SK-MEL-5 (cell line): ENCODE data around the gene GBGT1. TPM values are rescaled to one million over a fixed set of nuclear protein-coding genes. Genes with fewer than 3 reads are reported as not detected.

ENCODE experiments used
- DNase-seq: peaks from one replicate; pipeline ENCODE4 v3.0.0-alpha.2; 2016; ENCODE audit warnings: low read depth, low spot score
- in situ Hi-C: cut with HindIII; loops from 2 replicates; pipeline ENCODE4 v1.10.0; 2016; ENCODE audit warnings: low sequenced_read_pairs, high pct_unique_total_duplicates, low pct_unique_long_range_greater_than_20kb
- total RNA-seq: library from RNA; depleted of rRNA; stranded (reverse); fragments of >200 nt; shearing (Covaris generic); gene quantifications from 2 replicates; pipeline ENCODE4 v1.2.3, GENCODE V29; 2014

Gene GBGT1
- total RNA-seq, 1 experiment from 2014 or later = not detected

DNA sequence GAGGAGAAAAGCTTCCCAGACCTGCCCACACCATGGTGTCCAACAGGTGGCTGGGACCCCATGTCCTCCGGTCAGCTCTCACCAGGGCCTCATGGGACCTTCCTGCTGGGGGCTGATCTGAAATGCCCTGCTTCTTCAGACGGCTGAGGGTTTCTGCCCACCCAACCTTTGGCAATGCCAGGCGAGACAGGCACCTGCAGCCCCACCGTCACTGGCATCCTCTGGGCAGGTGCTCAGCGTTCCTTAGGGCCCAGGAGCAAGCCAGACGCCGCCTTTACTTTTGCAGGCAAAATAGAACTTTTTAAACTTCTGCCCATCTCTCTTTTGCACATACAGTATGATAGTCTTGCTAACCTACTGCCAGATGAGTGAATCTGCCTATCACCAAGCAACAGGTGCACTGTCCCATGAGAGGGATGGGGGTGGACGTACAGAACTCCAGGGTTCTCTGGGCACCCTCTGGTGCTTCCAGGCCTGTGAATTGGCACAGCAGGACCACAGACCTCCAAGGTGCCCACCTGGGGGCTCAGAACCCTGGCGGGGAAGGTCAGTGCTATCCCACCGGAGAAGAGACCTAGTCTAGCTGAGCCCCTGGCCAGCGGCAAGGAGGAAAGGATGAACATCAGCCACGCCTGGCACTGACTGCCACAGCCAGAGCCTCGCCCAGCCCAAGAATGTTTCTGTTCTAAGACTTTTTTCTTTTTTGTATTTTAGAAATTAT, 37.9 kb upstream of the GBGT1 start:
- no peak for DNase-seq
- in situ Hi-C loops = no loop called here

DNA sequence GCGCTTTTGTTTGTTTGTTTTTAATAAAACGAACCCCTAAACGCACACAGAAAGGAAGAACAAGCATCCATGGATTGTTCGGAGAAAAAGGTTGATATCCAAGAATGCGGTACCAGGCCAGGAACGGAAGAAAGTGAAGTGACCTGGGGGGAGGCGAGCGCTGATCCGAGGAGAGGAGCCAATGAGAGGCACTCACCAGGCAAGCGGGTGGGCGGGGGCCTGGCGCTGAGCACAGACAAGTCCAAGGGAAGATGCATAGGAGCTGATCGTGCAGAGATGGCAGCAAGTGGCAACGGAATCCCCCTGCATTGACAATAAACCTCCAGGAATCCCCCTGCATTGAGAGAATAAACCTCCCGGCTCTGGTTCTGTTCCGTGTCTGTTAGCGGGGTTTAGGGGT, 36.9 kb upstream of the GBGT1 start:
- in situ Hi-C loops = no loop called here
- DNase-seq = no peak

DNA sequence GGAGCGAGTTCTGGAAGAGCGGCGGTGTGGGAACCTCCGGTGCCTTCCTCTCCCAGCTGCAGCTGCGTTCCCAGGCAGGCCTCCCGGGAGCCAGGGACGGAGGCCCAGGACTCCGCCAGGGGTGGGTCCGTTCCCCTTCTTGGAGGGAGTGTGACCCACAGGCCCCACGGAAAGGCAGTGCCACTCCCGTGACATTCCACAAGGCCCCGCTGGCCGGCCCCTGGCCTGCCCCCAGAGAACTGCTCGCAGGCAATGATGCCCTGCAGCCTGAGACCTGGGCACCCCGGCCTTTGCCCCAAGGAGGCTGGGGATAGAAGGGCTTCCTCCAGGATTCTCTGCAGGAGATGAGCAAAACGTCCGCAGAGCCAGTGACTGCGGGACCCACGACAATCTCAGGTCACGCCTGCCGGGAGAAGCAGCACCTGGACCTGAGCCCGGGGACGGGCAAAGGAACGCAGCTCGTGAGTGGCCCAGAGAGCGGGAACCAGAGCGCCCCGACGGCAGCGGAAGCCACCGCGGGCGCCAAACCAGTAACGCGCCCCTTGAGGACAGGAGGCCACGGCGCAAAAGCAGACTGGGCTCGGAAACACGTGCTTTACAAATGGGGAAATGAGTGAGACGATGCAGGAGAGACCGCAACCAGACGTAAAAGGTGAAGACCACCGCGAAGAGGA, 36.1 kb upstream of the GBGT1 start:
- in situ Hi-C loops = no loop called here
- DNase-seq = no peak

DNA sequence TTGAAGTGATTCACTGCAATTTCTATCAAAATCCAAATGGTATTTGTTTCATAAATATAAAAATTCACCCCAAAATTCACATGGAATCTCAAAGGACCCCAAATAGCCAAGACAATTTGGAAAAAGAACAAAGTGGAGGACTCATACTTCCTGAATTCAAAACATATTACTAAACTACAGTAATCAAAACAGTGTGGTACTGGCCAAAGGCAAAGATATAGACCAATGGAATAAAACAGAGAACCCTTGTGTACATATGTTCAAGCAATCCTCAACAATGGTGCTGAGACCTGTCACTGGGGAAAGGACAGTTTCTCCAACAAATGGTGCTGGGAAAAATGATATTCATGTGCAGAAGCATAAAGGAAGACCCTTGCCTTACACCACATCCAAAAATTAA, 31.3 kb upstream of the GBGT1 start:
- DNase-seq = no peak
- in situ Hi-C loops = no loop called here

DNA sequence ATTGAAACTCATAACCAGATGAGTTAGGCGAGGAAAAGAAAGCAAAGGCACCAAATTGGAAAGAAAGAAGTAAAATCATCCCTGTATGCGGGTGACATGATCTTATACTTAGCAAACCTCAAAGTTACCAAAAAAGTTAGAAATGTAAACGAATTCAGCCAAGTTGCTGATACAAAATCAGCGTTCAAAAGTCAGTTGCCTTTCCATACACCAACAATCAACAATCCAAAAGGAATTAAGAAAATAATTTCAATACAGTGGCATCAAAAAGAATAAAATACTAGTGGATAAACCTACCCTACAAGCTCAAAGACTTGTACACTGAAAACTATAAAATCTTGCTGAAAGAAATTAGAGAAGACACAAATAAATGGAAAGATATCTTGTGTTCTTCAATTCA, 30.9 kb upstream of the GBGT1 start:
- in situ Hi-C loops = no loop called here
- DNase-seq = no peak

DNA sequence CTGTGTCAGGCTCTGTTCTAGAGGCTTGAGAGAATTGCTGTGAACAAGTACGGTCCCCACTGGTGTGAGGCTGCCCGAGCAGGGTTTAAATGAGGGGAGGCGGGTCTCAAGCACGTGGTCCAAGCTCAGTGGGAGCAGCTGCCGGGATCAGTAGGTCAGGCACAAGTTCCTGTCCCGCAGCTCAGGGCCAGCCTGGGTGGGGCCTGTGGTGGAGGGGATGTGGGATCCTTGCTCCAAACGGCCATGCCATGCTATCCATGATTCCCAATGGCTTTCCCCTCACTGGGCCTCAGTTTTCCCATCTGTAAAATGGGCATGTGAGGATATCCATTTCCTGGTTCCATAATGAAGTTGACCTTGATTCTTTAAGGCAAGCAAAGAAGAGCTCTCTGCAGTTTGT, 28.3 kb upstream of the GBGT1 start:
- DNase-seq = no peak

DNA sequence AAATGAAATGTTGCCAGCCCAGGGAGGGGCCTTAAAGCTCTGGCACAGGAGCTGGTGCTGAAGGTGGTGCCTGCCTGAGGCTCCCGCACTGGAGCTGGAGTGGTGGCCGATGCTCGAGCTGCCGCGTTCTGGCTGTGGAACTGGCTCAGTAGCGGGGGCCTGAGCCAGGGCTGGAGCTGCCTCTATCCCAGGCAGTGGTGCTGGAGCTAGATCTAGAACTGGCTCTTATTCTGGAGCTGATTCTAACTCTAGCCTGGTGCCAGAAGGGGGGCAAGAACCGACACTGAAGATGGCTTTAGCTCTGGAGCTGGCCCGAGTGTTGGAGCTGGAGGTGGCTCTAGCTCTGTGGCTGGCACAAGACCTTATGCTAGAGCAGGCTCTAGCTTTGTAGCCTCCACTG, 26.1 kb upstream of the GBGT1 start:
- in situ Hi-C loops = no loop called here

More for the DNA sequence above, 28.3 kb upstream of the GBGT1 start:
- in situ Hi-C loops = no loop called here

DNA sequence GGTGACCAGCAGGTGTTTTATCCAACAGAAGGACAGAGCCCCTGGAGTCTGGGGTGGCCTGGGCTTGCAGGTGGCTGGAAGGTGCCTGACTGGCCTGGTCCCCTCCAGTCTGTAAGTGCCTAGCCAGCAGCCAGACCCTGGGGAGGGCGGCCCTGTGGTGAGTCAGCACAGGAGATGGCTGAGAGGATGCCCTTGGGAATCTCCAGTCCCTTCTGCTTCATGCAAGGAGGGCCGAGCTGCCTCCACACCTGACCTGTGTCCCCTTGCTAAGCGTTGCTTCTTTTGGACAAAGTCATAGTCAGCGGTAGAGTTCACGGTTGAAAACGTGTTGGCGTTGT, 25.1 kb upstream of the GBGT1 start:
- DNase-seq = no peak
- in situ Hi-C loops = no loop called here

More for the DNA sequence above, 26.1 kb upstream of the GBGT1 start:
- DNase-seq = no peak

DNA sequence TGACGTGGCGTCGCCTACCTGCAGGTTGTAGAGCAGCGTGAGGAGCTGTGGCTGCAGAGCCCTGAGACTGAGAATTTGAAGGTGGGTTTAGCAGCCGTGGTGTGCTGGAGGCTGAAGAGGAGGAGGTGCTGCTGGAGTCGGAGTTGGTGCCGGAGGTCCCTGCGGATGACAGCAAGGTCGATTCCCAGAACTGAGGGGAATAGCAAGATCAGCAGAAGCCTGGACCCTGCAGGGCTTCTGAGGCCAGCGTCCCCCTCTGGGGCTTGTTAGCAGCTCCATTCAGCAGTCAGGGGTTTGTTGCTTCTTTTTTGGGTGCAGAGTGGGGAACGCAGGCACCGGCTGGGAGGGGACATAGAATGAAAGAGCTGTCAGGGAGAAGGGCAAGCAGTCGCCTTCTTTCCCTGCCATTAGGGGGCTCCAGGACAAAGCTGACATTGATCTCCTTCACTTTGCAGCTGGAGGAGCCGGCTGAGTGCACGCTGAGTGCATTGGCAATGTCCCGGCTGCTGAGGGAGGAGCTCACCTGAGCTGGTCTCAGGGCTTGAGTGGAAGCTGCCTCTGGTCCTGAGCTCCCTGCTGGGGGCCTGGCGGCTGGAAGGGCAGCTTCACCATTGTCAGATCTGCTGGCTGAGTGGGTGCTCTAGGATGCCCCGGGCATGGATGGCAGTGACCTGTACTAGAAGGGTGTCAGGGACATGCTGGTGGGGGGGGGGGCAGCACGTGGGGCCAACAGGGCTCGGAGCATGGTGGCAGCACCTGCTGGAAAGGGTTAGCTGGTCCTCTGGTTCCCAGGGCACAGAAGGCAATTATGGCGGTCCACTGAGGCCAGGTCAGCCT, 24.5 kb upstream of the GBGT1 start:
- peak; percentile 47 for DNase-seq
- in situ Hi-C loops = no loop called here

DNA sequence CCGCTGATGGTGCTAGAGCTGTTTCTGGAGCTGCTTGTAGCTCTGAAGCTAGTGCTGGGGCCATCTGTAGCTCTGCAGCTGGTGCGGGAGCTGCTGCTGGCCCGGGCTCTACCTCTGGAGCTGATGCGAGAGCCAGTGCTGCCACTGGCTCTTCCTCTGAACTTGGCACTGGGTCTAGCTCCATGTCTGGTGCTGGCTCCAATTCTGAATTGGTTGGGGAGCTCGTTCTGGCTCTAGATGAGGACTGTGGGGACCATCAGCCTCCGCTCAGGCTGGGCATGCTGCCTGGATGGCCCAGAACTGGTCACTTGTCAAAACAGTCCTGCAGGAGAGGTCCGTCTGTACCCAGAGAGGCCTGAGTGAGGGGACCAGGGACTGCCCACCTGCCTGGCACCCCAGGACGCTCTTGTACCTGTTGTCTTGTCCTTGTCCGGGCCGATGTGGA, 23.9 kb upstream of the GBGT1 start:
- in situ Hi-C loops = no loop called here
- DNase-seq = no peak

DNA sequence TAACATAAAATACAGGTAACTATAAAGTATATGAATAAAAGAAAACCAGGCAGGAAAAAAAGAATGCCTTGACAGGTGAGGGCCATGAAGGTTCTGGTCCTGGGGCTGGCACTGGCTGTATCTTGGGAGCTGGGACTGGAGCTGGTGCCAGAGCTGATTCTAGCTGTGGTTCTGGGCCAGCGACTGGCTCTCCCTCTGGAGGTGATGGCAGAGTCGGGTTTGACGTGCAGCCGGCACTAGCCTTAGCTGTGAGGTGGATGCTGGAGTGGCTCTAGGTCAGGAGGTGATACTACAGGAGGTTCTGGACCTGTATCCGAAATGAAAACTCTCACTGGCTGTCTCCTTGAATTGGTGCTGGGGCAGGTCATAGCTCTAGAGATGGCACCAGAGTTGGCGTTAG, 23.0 kb upstream of the GBGT1 start:
- in situ Hi-C loops = no loop called here
- no peak for DNase-seq

DNA sequence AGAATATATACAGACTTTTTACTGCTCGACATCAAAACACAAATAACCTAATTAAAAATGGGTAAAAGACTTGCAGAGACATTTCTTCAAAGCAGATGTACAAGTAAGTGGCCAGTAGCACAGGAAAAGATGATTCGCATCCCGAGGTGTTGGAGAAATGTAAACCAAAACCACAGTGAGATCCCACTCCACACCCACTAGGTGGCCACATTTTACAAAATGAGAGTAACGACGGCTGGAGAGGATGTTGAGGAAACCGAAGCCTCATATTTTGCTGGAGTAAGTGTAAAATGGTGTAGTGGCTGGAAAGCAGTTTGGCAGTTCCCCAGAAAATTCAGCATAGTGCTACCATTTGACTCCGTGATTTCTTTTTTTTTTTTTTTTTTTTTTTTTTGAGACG, 21.3 kb upstream of the GBGT1 start:
- in situ Hi-C loops = no loop called here
- DNase-seq = peak; percentile 80

DNA sequence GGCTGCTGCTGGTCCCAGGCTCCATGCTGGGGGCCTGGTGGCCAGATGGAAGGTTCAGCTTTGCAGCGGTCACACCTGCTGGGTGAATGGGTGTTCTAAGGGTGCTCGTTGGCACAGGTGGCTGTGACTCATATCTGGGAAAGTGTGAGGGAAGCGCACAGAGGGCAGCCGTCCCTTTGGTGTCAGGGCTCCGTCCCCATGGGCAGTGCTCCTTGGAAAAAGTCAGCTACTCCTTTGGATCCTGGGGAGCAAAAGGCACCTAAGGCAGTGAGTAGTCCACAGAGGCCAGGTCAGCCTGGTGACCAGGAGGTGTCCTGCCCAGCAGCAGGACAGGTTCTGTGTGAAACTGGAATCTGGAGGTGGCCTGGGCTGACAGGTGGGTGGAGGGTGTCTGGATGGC, 18.4 kb upstream of the GBGT1 start:
- no peak for DNase-seq
- in situ Hi-C loops = no loop called here

DNA sequence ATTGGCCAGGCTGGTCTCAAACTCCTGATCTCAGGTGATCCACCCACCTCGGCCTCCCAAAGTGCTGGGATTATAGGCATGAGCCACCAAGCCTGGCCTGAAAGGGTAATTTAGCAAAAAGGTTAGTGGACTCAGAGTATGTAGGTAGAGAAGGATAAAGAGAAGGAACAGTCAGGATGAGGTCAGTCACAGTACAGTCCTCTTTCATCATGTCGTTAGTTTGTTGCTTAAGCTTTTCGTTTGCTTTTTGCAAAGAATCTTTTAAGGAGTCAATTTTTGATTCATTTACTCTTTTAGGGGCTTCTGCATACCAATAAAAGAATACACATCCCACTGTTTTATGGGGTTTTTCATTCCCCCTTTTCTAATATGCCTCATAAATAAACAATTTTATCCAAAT, 17.8 kb upstream of the GBGT1 start:
- DNase-seq = no peak
- in situ Hi-C loops = no loop called here

DNA sequence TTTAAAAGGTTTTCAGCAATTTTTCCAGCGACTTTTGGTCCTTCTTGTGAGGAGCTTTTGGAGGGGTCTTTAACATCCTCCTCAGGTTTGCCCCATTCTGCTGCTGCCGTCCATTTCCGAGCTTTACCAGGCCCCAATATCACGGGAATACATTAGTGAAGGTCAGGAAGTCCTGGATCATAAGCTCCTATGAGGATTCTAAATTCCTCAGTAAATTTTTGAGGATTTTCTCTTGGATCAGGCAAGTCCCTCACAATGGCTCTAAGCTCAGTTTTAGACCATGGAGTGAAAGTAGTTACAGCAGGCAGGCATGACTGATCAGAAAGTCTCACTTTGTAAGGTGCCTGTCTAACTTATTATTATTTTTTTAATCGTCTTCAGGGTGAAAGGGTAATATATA, 17.2 kb upstream of the GBGT1 start:
- in situ Hi-C loops = no loop called here
- DNase-seq = no peak

DNA sequence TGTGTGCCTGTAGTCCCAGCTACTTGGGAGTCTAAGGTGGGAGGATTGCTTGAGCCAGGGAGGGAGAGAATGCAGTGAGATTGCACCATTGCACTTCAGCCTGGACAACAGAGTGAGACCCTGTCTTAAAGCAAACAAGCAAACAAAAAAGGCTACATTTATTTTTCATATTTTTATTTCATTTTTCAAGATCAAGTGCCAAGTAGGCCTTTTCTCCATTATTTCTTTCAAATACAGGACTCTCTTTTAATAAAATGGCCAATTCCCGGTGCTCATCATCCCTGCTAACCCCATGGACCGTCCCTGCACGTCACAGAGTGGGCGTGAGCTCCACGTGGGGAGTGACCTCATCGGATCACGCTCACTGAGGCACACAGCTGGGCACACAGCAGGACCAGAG, 9.3 kb upstream of the GBGT1 start:
- in situ Hi-C loops = no loop called here
- DNase-seq = no peak

DNA sequence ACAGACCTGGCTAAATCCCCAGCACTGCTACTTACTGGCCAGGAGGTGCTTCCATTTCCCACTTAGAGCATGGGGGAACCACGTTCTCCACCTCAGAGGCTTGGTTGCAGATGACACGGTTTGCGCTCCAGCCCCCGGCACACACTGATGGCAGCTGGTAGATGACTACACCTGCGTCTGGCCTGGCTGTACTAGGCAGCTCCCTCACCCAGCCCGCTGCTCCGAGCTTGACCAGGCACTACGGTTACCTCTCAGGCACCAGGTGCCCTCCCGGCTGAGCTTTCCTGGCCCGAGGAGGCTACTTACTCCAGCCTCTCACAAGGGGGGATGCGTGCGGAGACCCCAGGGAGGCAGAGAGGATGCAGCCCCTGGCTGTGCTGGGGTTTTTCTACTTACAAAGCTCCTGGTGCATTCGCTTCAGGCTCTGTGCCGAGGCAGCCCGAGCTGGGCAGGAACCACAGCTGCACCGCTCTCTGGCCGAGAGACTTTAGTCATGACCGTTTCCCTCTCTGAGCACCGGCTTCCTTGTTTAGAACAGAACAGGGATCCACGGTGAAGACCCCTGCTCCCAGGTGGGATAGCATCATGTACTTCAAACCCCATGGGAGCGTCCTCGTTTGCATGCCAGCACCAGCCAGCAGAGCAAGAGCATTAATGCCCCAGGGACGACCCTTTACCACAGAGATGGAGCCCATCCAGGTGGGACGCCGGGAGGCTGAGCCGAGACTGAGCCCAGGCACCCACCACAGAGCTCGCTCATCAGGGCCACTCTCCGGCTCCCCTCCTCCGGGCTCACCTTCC, 7.6 kb upstream of the GBGT1 start:
- in situ Hi-C loops = no loop called here
- no peak for DNase-seq

DNA sequence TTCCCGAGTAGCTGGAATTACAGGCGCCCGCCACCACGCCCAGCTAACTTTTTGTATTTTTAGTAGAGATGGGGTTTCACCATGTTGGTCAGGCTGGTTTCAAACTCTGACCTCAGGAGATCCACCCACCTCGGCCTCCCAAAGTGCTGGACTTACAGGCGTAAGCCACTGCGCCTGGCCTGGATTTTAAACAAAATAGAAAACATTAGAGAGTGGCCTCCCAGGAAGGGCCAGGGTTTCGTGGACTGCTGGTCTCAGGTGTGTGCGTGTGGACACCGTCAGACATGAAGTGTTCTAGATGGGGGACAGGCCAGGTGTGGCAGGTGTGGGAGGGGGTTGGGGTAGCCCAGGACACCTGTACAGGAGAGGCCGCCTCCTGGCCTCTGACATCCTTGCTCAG, 7.0 kb upstream of the GBGT1 start:
- no peak for DNase-seq
- in situ Hi-C loops = no loop called here
